HEK293 (cell line): ENCODE data around the gene POP7.
"Not testable (repeated sequence)": the region's sequence is repeated elsewhere in the genome, so short reads cannot be mapped to it uniquely, and the experiment has no call there.

ENCODE experiments used
- CTCF ChIA-PET: fragments of 350-600 bp; formaldehyde crosslinking; extraction: SDS; loops from one replicate; lab custom pipeline; 2021; ENCODE audit warnings: antibody characterized with exemption; lab: Yijun Ruan, JAX
- POLR2A ChIA-PET: fragments of 300-600 bp; formaldehyde crosslinking; extraction: SDS; loops from one replicate; lab custom pipeline; 2020; ENCODE audit warnings: antibody characterized with exemption, inconsistent platforms; lab: Yijun Ruan, JAX
- H3K27ac ChIP-seq: fragments of 200-500 bp; sonication (Bioruptor generic); 2 replicates; pipeline ENCODE4 v1.5.1; 2014; ENCODE audit warnings: low read depth, low read length, control low read depth, inconsistent platforms; ENCODE audit errors: extremely low read depth
- H3K36me3 ChIP-seq, 2 experiments: fragments of 200-500 bp in 1 of 2; sonication (Bioruptor generic) in 1 of 2; 1 replicate in 1 of 2; 2 replicates in 1 of 2; pipeline ENCODE4 v1.5.1; 2014 to 2017; ENCODE audit warnings: inconsistent platforms in 2 of 2, low read length in 2 of 2; ENCODE audit not compliant: control insufficient read depth in 2 of 2, insufficient read depth in 1 of 2
- H3K4me1 ChIP-seq: fragments of 200-500 bp; sonication (Bioruptor generic); 2 replicates; pipeline ENCODE4 v1.5.1; 2014; ENCODE audit warnings: mild to moderate bottlenecking, low read length, inconsistent platforms; ENCODE audit not compliant: control insufficient read depth, insufficient read depth
- H3K4me3 ChIP-seq: 2 replicates; pipeline ENCODE4 v1.5.1; 2011; ENCODE audit warnings: low read depth, mild to moderate bottlenecking, control low read depth, low read length, moderate library complexity
- H3K9me3 ChIP-seq: fragments of 200-500 bp; sonication (Bioruptor generic); 2 replicates; pipeline ENCODE4 v1.5.1; 2014; ENCODE audit warnings: low read depth, low read length, inconsistent platforms; ENCODE audit not compliant: control insufficient read depth, insufficient read depth
- GLI4 ChIP-seq: fragments of 450-650 bp; formaldehyde crosslinking; IDR thresholded peaks from 2 replicates; pipeline ENCODE4 v1.5.1; 2016; ENCODE audit warnings: missing biosample characterization, missing genetic modification characterization
- OVOL3 ChIP-seq: fragments of 450-650 bp; formaldehyde crosslinking; IDR thresholded peaks from 2 replicates; pipeline ENCODE4 v1.5.1; 2016; ENCODE audit warnings: missing biosample characterization, missing genetic modification characterization
- SALL2 ChIP-seq: fragments of 450-650 bp; formaldehyde crosslinking; IDR thresholded peaks from 2 replicates; pipeline ENCODE4 v1.5.0; 2017; ENCODE audit warnings: missing biosample characterization, mild to moderate bottlenecking, missing genetic modification characterization, borderline replicate concordance
- YY2 ChIP-seq: fragments of 450-650 bp; formaldehyde crosslinking; IDR thresholded peaks from 2 replicates; pipeline ENCODE4 v1.5.1; 2016; ENCODE audit warnings: missing biosample characterization, missing genetic modification characterization
- ZBTB7A ChIP-seq: fragments of 450-650 bp; formaldehyde crosslinking; IDR thresholded peaks from 2 replicates; pipeline ENCODE4 v1.5.1; 2016; ENCODE audit warnings: low read depth, missing biosample characterization, missing genetic modification characterization
- ZNF114 ChIP-seq: fragments of 450-650 bp; formaldehyde crosslinking; IDR thresholded peaks from 2 replicates; pipeline ENCODE4 v1.5.0; 2017; ENCODE audit warnings: missing biosample characterization, missing genetic modification characterization
- ZNF121 ChIP-seq: fragments of 450-650 bp; formaldehyde crosslinking; IDR thresholded peaks from 2 replicates; pipeline ENCODE4 v1.5.1; 2016; ENCODE audit warnings: missing biosample characterization, missing genetic modification characterization
- ZNF184 ChIP-seq: fragments of 450-650 bp; IDR thresholded peaks from 2 replicates; pipeline ENCODE4 v1.5.1; 2018; ENCODE audit warnings: missing biosample characterization, mild to moderate bottlenecking, missing genetic modification characterization
- ZNF658 ChIP-seq: fragments of 450-650 bp; formaldehyde crosslinking; IDR thresholded peaks from 2 replicates; pipeline ENCODE4; 2016; ENCODE audit warnings: missing biosample characterization, missing genetic modification characterization
- ZNF768 ChIP-seq: fragments of 450-650 bp; formaldehyde crosslinking; IDR thresholded peaks from 2 replicates; pipeline ENCODE4 v1.5.1; 2018; ENCODE audit warnings: missing biosample characterization, mild to moderate bottlenecking, missing genetic modification characterization
- TF ChIP-seq, protein P1 (sequence below): fragments of 450-650 bp; formaldehyde crosslinking; IDR thresholded peaks from 2 replicates; pipeline ENCODE4 v1.5.1; 2016; ENCODE audit warnings: missing biosample characterization, missing genetic modification characterization
- TF ChIP-seq, protein P2 (sequence below): fragments of 450-650 bp; formaldehyde crosslinking; IDR thresholded peaks from 2 replicates; pipeline ENCODE4 v1.5.1; 2016; ENCODE audit warnings: missing biosample characterization, missing genetic modification characterization
- TF ChIP-seq, protein P3 (sequence below): fragments of 450-650 bp; formaldehyde crosslinking; IDR thresholded peaks from 2 replicates; pipeline ENCODE4 v1.5.1; 2016; ENCODE audit warnings: missing biosample characterization, missing genetic modification characterization
- TF ChIP-seq, protein P4 (sequence below): fragments of 450-650 bp; formaldehyde crosslinking; IDR thresholded peaks from 2 replicates; pipeline ENCODE4 v1.5.1; 2016; ENCODE audit warnings: missing biosample characterization, missing genetic modification characterization

Gene POP7

DNA sequence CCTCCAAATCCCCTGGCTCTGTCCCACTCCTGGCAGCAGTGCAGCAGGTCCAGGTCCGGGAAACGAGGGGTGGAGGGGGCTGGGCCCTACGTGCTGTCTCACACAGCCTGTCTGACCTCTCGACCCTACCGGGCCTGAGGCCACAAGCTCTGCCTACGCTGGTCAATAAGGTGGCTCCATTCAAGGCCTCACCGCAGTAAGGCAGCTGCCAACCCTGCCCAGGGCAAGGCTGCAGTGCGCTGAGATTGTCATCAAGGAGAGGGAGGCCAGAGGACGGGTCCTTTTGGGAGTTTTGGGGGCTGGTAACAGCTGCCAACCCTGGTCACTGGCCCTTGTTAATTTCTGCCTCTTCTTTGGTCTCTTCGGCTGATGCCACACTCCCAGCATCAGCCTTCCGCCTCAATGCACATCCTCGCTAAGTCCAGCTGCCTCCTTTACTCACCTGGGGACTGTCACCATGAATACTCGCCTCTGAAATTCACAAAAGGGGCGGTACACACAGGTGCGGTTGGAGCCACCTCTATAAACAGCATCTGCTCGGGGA lies 17.9 kb downstream of the POP7 start:
- no peaks in the 10 kb centered on the region for H3K4me1 ChIP-seq
- POLR2A ChIA-PET: interaction anchor here (2.2 kb wide), 1 partner anchor 18 kb away, joined by 8 read pairs; the partner anchor contains the start of gene POP7
- CTCF ChIA-PET: interaction anchor here (1.0 to 10.1 kb wide), 2 partner anchors 17 to 25 kb away, joined by 3 to 100 read pairs; partner anchors contain the start of gene POP7

DNA sequence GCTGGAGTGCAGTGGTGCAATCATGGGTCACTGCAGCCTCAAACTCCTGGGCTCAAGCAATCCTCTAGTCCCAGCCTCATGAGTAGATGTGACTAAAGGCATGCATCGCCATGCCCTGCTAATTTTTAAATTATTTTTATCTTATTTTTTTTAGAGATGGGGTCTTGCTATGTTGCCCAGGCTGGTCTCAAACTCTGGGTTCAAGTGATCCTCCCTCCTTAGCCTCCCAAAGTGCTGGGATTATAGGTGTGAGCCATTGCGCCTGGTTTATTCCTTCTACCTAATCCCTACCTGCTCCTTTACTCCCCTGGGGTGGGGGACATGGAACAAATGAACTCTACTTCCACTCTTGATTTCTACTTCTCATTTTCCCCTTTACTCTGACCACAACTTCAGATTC lies 18.4 kb downstream of the POP7 start:
- TF ChIP-seq ZNF121: peak; percentile 93
- ChIA-PET CTCF (interaction anchor here (0.6 to 10.1 kb wide), 13 partner anchors 8 to 567 kb away, joined by 3 to 100 read pairs (median 5); partner anchors contain the start of genes POP7, SLC12A9 and TRIP6), POLR2A (interaction anchor here (1.4 kb wide), 1 partner anchor 138 kb away, joined by 4 read pairs; the partner anchor contains the start of genes FBXO24 and LRCH4)
- H3K27ac ChIP-seq, H3K4me3 ChIP-seq, H3K36me3 ChIP-seq, H3K4me1 ChIP-seq, H3K9me3 ChIP-seq: not testable (repeated sequence)

More for the DNA sequence above, 17.9 kb downstream of the POP7 start:
- TF ChIP-seq, protein P1, sequence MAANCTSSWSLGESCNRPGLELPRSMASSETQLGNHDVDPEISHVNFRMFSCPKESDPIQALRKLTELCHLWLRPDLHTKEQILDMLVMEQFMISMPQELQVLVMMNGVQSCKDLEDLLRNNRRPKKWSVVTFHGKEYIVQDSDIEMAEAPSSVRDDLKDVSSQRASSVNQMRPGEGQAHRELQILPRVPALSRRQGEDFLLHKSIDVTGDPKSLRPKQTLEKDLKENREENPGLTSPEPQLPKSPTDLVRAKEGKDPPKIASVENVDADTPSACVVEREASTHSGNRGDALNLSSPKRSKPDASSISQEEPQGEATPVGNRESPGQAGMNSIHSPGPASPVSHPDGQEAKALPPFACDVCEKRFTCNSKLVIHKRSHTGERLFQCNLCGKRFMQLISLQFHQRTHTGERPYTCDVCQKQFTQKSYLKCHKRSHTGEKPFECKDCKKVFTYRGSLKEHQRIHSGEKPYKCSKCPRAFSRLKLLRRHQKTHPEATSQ (tag by site-specific recombination): no peak
- no peak for TF ChIP-seq ZNF114 (tag by site-specific recombination)
- no peak for TF ChIP-seq SALL2 (tag by site-specific recombination)
- TF ChIP-seq, protein P2, sequence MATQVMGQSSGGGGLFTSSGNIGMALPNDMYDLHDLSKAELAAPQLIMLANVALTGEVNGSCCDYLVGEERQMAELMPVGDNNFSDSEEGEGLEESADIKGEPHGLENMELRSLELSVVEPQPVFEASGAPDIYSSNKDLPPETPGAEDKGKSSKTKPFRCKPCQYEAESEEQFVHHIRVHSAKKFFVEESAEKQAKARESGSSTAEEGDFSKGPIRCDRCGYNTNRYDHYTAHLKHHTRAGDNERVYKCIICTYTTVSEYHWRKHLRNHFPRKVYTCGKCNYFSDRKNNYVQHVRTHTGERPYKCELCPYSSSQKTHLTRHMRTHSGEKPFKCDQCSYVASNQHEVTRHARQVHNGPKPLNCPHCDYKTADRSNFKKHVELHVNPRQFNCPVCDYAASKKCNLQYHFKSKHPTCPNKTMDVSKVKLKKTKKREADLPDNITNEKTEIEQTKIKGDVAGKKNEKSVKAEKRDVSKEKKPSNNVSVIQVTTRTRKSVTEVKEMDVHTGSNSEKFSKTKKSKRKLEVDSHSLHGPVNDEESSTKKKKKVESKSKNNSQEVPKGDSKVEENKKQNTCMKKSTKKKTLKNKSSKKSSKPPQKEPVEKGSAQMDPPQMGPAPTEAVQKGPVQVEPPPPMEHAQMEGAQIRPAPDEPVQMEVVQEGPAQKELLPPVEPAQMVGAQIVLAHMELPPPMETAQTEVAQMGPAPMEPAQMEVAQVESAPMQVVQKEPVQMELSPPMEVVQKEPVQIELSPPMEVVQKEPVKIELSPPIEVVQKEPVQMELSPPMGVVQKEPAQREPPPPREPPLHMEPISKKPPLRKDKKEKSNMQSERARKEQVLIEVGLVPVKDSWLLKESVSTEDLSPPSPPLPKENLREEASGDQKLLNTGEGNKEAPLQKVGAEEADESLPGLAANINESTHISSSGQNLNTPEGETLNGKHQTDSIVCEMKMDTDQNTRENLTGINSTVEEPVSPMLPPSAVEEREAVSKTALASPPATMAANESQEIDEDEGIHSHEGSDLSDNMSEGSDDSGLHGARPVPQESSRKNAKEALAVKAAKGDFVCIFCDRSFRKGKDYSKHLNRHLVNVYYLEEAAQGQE (tag by site-specific recombination): no peak
- TF ChIP-seq YY2 (tag by site-specific recombination): no peak
- no peak for TF ChIP-seq ZNF184 (tag by site-specific recombination)
- Histone ChIP-seq H3K27ac (no peak overlapping the region), H3K4me3 (no peak overlapping the region), H3K36me3 (no peaks in the 10 kb centered on the region), H3K9me3 (no peaks in the 10 kb centered on the region)

DNA sequence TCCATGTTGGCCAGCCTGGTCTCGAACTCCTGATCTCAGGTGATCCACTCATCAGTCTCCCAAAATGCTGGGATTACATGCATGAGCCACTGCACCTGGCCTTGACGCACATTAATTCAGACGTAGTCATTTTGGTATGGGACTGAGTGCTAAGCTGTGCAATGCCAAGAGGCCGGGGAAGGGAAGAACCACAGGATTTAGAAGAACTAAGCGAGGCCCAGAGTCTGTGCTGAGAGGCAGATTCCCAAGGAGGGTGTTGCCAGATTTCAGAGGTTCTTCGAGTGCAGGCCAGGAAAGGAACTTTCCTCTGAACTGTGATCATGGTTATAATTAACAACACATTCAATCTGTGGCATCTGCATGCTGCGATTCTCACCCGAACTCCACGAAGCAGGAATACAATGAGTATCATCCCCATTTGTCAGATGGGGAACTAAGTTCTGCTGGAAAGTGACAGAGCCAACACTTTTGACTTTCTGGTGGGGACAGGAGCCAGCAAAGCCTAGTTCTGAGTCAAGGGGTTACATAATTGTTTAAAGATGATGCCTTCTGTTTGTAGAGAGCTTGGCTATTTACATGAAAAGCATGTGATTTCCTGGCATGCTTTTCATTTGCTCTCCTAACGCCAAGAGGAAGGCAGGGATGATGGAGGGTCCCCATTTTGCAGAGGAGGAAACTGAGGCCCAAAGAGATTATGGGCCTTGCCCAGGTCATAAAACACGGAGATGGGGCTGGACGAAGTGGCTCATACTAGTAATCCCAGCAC lies 21.3 kb downstream of the POP7 start:
- H3K27ac ChIP-seq: no peak overlapping the region
- H3K9me3 ChIP-seq: no peaks in the 10 kb centered on the region
- no peaks in the 10 kb centered on the region for H3K4me1 ChIP-seq
- no peaks in the 10 kb centered on the region for H3K36me3 ChIP-seq
- TF ChIP-seq, protein P3, sequence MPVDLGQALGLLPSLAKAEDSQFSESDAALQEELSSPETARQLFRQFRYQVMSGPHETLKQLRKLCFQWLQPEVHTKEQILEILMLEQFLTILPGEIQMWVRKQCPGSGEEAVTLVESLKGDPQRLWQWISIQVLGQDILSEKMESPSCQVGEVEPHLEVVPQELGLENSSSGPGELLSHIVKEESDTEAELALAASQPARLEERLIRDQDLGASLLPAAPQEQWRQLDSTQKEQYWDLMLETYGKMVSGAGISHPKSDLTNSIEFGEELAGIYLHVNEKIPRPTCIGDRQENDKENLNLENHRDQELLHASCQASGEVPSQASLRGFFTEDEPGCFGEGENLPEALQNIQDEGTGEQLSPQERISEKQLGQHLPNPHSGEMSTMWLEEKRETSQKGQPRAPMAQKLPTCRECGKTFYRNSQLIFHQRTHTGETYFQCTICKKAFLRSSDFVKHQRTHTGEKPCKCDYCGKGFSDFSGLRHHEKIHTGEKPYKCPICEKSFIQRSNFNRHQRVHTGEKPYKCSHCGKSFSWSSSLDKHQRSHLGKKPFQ (tag by site-specific recombination): no peak
- TF ChIP-seq ZNF768 (tag by site-specific recombination) (no peak), OVOL3 (tag by site-specific recombination) (no peak), ZBTB7A (no peak), GLI4 (tag by site-specific recombination) (no peak), ZNF658 (tag by site-specific recombination) (no peak)
- TF ChIP-seq, protein P4, sequence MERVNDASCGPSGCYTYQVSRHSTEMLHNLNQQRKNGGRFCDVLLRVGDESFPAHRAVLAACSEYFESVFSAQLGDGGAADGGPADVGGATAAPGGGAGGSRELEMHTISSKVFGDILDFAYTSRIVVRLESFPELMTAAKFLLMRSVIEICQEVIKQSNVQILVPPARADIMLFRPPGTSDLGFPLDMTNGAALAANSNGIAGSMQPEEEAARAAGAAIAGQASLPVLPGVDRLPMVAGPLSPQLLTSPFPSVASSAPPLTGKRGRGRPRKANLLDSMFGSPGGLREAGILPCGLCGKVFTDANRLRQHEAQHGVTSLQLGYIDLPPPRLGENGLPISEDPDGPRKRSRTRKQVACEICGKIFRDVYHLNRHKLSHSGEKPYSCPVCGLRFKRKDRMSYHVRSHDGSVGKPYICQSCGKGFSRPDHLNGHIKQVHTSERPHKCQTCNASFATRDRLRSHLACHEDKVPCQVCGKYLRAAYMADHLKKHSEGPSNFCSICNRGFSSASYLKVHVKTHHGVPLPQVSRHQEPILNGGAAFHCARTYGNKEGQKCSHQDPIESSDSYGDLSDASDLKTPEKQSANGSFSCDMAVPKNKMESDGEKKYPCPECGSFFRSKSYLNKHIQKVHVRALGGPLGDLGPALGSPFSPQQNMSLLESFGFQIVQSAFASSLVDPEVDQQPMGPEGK: no peak
- TF ChIP-seq, all 188 proteins: peak for 0
- H3K4me3 ChIP-seq: no peak overlapping the region
- ChIA-PET CTCF (interaction anchor here (0.6 to 10.1 kb wide), 6 partner anchors 11 to 180 kb away, joined by 3 to 100 read pairs (median 4); partner anchors contain the start of gene POP7), POLR2A (interaction anchor here (1.0 to 2.3 kb wide), 2 partner anchors 22 kb away, joined by 3 to 22 read pairs; partner anchors contain the start of gene POP7)
